GM21717 (cell line): ENCODE results near the gene MYO18B.

Experiments used
- ATAC-seq: cut with Tn5 transposase; IDR thresholded peaks from one replicate; pipeline ENCODE4 v1.9.1; 2021; ENCODE audit warnings: mild to moderate bottlenecking, moderate library complexity; ENCODE audit not compliant: unreplicated experiment

MYO18B gene

GRCh38 chr22:25766418-25766817 is 24.4 kb downstream of the MYO18B start:
- no peak for ATAC-seq

- ATAC-seq: no peak
These were observed 28.3 kb downstream of the MYO18B start for GRCh38 chr22:25770333-25770732.

GRCh38 chr22:25772288-25772687 is 30.3 kb downstream of the MYO18B start:
- ATAC-seq: no peak

- ATAC-seq: no peak
These were observed 32.6 kb downstream of the MYO18B start for GRCh38 chr22:25774575-25775026.

GRCh38 chr22:25775531-25775930 is 33.5 kb downstream of the MYO18B start:
- no peak for ATAC-seq

DNA sequence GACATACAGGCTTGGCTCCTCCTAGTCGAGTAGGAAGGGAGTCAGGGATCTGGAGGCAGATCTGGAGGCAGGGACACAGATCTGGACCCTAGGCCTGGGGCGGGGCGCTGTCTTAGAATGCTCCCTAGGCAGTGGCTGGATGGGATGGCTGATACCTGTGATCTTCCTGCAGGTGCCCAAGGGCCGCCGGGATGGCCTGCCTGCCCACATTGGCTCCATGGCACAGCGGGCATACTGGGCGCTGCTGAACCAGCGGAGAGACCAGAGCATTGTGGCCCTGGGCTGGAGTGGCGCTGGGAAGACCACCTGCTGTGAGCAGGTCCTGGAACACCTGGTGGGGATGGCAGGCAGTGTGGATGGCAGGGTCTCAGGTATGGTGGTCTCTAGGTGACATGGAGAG is 35.4 kb downstream of the MYO18B start:
- ATAC-seq: no peak

DNA sequence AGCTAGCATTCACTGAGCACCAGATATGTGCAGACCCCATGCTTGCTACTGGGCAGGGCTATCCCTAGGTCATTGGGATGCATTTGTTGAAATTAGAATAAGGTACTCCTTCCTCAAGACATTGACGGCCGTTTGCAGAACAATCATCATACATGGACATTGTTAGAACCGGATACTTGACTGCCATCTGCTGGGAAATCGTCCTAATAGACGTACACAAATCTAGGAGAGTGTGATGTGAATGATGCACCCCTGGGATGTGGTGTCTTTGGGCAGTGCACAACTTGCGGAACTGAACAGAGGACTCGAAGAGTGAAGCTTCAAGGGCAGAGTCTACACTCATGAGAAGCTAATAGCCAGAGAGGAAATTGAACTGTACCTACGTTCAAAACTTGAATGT is 35.9 kb downstream of the MYO18B start:
- ATAC-seq: no peak

DNA sequence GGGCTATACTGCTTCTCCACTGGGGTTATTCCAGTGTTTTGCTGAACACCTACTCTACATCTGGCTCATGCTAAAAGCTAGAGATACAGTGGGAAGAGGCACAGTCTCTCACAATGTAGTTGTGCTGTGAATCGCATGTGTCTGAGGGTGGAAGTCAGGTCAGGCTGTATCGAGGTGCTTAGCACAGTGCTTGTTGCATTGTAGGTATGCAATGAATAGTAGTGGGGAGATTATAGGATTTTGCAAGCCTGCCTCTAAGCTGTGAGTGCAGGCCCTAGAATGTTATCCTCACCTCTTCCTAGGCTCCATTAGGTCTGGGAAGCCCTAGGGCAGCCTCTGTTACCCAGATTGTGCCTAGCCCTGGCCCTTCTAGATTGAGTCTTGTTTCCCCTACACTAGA is 37.4 kb downstream of the MYO18B start:
- no peak for ATAC-seq

GRCh38 chr22:25779890-25780289 is 37.9 kb downstream of the MYO18B start:
- no peak for ATAC-seq

GRCh38 chr22:25780673-25781072 is 38.7 kb downstream of the MYO18B start:
- ATAC-seq: no peak

- no peak for ATAC-seq
These were observed 39.8 kb downstream of the MYO18B start for GRCh38 chr22:25781801-25782200.

DNA sequence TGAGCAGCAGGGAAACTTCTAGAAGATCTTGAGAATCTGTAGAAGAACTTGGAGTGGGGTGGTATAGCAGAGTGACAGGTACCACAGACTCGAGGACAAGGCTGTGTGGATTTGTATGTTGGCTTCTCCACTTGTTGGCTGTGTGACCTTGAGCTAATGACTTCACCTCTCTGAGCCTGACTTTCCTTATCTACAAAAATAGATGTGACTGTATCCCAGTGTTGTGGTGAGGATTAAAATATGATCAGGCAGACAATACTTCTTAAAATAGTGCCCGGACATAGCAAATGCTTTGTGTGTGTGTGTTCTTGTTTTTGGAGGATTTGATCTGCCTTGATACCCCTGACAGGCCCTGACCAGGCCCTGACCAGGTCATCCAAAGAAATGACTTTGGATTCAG is 40.8 kb downstream of the MYO18B start:
- no peak for ATAC-seq

- ATAC-seq: no peak
These were observed 41.9 kb downstream of the MYO18B start for GRCh38 chr22:25783856-25784255.

- ATAC-seq: no peak
These were observed 44.2 kb downstream of the MYO18B start for GRCh38 chr22:25786165-25786564.

- ATAC-seq: no peak
These were observed 49.6 kb downstream of the MYO18B start for GRCh38 chr22:25791556-25791955.

- ATAC-seq: no peak
These were observed 53.5 kb downstream of the MYO18B start for GRCh38 chr22:25795478-25795877.

DNA sequence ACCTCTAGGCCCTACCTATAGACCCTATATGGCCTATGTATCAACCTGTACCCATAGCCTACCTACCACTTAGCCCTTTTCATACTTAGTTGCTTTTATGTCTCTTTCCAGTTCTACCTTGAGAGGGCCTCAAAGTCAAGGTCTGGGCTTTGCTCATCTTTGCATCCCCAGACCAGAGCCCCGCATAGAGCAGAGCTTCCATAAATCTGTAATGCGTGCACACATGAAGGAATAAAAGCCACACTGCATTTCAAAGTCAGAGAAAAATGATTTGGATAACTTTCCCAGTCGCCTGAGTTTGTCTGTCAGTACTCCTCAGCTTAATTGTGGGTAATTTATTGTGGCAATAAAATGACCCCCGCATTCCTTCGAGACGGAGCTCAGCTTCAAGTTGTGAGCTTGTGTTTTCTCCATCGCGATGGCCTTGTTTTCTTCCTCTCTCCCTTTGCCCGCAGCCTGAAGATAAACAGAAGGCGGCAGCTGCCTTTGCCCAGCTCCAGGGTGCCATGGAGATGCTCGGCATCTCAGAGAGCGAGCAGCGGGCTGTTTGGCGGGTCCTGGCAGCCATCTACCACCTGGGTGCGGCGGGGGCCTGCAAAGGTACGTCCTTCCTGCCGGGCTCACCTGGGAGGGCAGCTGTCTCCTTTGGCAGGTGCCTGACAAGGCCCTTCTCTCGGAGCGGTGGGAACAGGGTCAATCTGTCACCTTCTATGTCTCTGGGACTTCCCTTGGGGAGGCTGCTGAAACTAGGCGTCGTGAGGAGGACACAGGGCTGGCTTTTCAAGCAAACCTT is 55.7 kb downstream of the MYO18B start:
- ATAC-seq: no peak

- no peak for ATAC-seq
These were observed 58.8 kb downstream of the MYO18B start for GRCh38 chr22:25800766-25801165.

- no peak for ATAC-seq
These were observed 60.0 kb downstream of the MYO18B start for GRCh38 chr22:25802018-25802417.

GRCh38 chr22:25804676-25805075 is 62.7 kb downstream of the MYO18B start:
- no peak for ATAC-seq

DNA sequence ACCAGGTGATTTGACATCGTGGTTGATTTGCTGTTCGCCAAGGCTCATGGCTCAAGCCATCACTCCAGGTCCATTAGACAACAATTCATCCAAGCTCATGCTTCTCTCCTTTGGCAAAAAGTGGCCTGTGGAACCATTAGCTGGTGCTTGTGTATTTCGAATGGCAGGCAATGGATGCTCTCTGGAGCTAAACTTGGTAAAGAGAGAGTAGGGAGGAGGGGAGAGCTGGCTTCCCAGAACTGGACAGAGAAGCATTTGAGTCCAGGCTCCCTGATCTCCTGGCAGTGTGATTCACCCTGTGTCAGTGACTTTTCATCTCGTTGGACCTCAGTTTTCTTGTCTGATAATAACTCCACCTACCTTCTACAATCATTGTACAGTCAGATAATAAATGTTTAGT is 64.6 kb downstream of the MYO18B start:
- ATAC-seq: no peak

GRCh38 chr22:25814685-25815084 is 72.7 kb downstream of the MYO18B start:
- no peak for ATAC-seq

- ATAC-seq: no peak
These were observed 73.6 kb downstream of the MYO18B start for GRCh38 chr22:25815561-25815960.
